HAP-1 (cell line): Measurements from ENCODE around the gene CCDC51.
"Not testable (repeated sequence)": the region's sequence is repeated elsewhere in the genome, so short reads cannot be mapped to it uniquely, and the experiment has no call there.

ENCODE experiments used
- DNase-seq, 2 experiments: peaks; one replicate each; pipeline ENCODE4 v3.0.0-alpha.2; 2016 to 2020; ENCODE audit warnings: low spot score in 2 of 2
- H3K27me3 ChIP-seq: fragments of 250-450 bp; sonication (Bioruptor Pico); 2 replicates; pipeline ENCODE4 v1.5.1; 2020; ENCODE audit warnings: low read depth, mild to moderate bottlenecking, moderate library complexity
- H3K36me3 ChIP-seq: fragments of 250-450 bp; sonication (Bioruptor Pico); replicated peaks from 2 replicates; pipeline ENCODE4 v1.5.1; 2020; ENCODE audit warnings: mild to moderate bottlenecking
- H3K4me1 ChIP-seq: fragments of 250-450 bp; sonication (Bioruptor Pico); 2 replicates; pipeline ENCODE4 v1.5.1; 2020; ENCODE audit warnings: mild to moderate bottlenecking
- H3K4me3 ChIP-seq: fragments of 250-450 bp; sonication (Bioruptor Pico); 2 replicates; pipeline ENCODE4 v1.5.1; 2020; ENCODE audit warnings: mild to moderate bottlenecking, moderate library complexity
- H3K9me3 ChIP-seq: fragments of 250-450 bp; sonication (Bioruptor Pico); 2 replicates; pipeline ENCODE4 v1.5.1; 2020; ENCODE audit warnings: mild to moderate bottlenecking, moderate library complexity
- in situ Hi-C: fragments of 300-500 bp; cut with MboI; formaldehyde crosslinking; loops from 3 replicates; pipeline ENCODE4 v1.14.3; 2020; ENCODE audit warnings: low sequenced_read_pairs, inconsistent platforms, mixed read lengths

CCDC51 gene

GRCh38 chr3:48472673-48472922, 32.7 kb upstream of the CCDC51 start:
- Histone ChIP-seq H3K9me3 (no peaks in the 10 kb centered on the region), H3K27me3 (no peaks in the 10 kb centered on the region), H3K36me3 (peaks cover 22% of the 10 kb centered on the region), H3K4me1 (peaks cover 18% of the 10 kb centered on the region), H3K4me3 (peak overlapping the region; percentile 62)
- in situ Hi-C loops = no loop called here
- DNase-seq = no peak

GRCh38 chr3:48470286-48470685, 30.4 kb upstream of the CCDC51 start:
- Histone ChIP-seq H3K4me3 (no peak overlapping the region), H3K36me3 (peaks cover 43% of the 10 kb centered on the region)
- in situ Hi-C loops = no loop called here

GRCh38 chr3:48469046-48469915, 29.4 kb upstream of the CCDC51 start:
- Histone ChIP-seq H3K27me3 (no peaks in the 10 kb centered on the region), H3K4me1 (peaks cover 21% of the 10 kb centered on the region), H3K9me3 (no peaks in the 10 kb centered on the region), H3K4me3 (no peak overlapping the region), H3K36me3 (peaks cover 46% of the 10 kb centered on the region)
- in situ Hi-C loops = no loop called here
- DNase-seq = no peak

More at GRCh38 chr3:48470286-48470685, 30.4 kb upstream of the CCDC51 start:
- DNase-seq = no peak
- Histone ChIP-seq H3K27me3 (no peaks in the 10 kb centered on the region), H3K9me3 (no peaks in the 10 kb centered on the region), H3K4me1 (peaks cover 25% of the 10 kb centered on the region)

GRCh38 chr3:48468329-48468731, 28.4 kb upstream of the CCDC51 start:
- peaks cover 46% of the 10 kb centered on the region for H3K36me3 ChIP-seq
- in situ Hi-C loops = no loop called here
- H3K27me3 ChIP-seq = no peaks in the 10 kb centered on the region
- H3K4me3 ChIP-seq = no peak overlapping the region
- no peak for DNase-seq
- H3K4me1 ChIP-seq = peaks cover 17% of the 10 kb centered on the region
- H3K9me3 ChIP-seq = no peaks in the 10 kb centered on the region

GRCh38 chr3:48467473-48468267, 27.8 kb upstream of the CCDC51 start:
- Histone ChIP-seq H3K36me3 (peaks cover 46% of the 10 kb centered on the region), H3K4me3 (no peak overlapping the region), H3K27me3 (no peaks in the 10 kb centered on the region), H3K9me3 (no peaks in the 10 kb centered on the region), H3K4me1 (peaks cover 14% of the 10 kb centered on the region)
- no peak for DNase-seq
- in situ Hi-C loops = no loop called here

- peaks cover 12% of the 10 kb centered on the region for H3K4me1 ChIP-seq
- no peak for DNase-seq
- in situ Hi-C loops = no loop called here
- H3K9me3 ChIP-seq = no peaks in the 10 kb centered on the region
- peaks cover 46% of the 10 kb centered on the region for H3K36me3 ChIP-seq
- H3K27me3 ChIP-seq = no peaks in the 10 kb centered on the region
- H3K4me3 ChIP-seq = no peak overlapping the region
Observed at GRCh38 chr3:48467110-48467454, 27.2 kb upstream of the CCDC51 start.

GRCh38 chr3:48466386-48467109, 26.6 kb upstream of the CCDC51 start:
- Histone ChIP-seq H3K9me3 (no peaks in the 10 kb centered on the region), H3K36me3 (peaks cover 46% of the 10 kb centered on the region), H3K4me1 (peaks cover 7% of the 10 kb centered on the region), H3K27me3 (no peaks in the 10 kb centered on the region), H3K4me3 (no peak overlapping the region)
- DNase-seq = no peak
- in situ Hi-C loops = no loop called here

- peaks cover 7% of the 10 kb centered on the region for H3K4me1 ChIP-seq
- peak; percentile 42 to 86 for DNase-seq
Observed at GRCh38 chr3:48465531-48466378, 25.8 kb upstream of the CCDC51 start.

GRCh38 chr3:48465237-48465530, 25.3 kb upstream of the CCDC51 start:
- Histone ChIP-seq H3K4me3 (no peak overlapping the region), H3K4me1 (peaks cover 7% of the 10 kb centered on the region), H3K36me3 (peaks cover 58% of the 10 kb centered on the region), H3K27me3 (no peaks in the 10 kb centered on the region), H3K9me3 (no peaks in the 10 kb centered on the region)
- in situ Hi-C loops = no loop called here
- DNase-seq = no peak

More at GRCh38 chr3:48465531-48466378, 25.8 kb upstream of the CCDC51 start:
- peaks cover 52% of the 10 kb centered on the region for H3K36me3 ChIP-seq
- no peak overlapping the region for H3K4me3 ChIP-seq
- H3K9me3 ChIP-seq = no peaks in the 10 kb centered on the region
- in situ Hi-C loops = no loop called here
- no peaks in the 10 kb centered on the region for H3K27me3 ChIP-seq

- DNase-seq = no peak
- in situ Hi-C loops = no loop called here
- no peaks in the 10 kb centered on the region for H3K27me3 ChIP-seq
- H3K36me3 ChIP-seq = peaks cover 62% of the 10 kb centered on the region
- no peaks in the 10 kb centered on the region for H3K9me3 ChIP-seq
- peaks cover 7% of the 10 kb centered on the region for H3K4me1 ChIP-seq
- H3K4me3 ChIP-seq = no peak overlapping the region
Observed at GRCh38 chr3:48464713-48465221, 24.8 kb upstream of the CCDC51 start.

GRCh38 chr3:48463703-48464102, 23.8 kb upstream of the CCDC51 start:
- H3K27me3 ChIP-seq = no peaks in the 10 kb centered on the region
- H3K36me3 ChIP-seq = peaks cover 62% of the 10 kb centered on the region
- H3K9me3 ChIP-seq = no peaks in the 10 kb centered on the region
- DNase-seq = no peak
- H3K4me1 ChIP-seq = peaks cover 7% of the 10 kb centered on the region
- no peak overlapping the region for H3K4me3 ChIP-seq
- in situ Hi-C loops = no loop called here

GRCh38 chr3:48461767-48462166, 21.8 kb upstream of the CCDC51 start:
- H3K4me3 ChIP-seq, in situ Hi-C loops, H3K27me3 ChIP-seq, DNase-seq, H3K9me3 ChIP-seq, H3K4me1 ChIP-seq: not testable (repeated sequence)
- peaks cover 57% of the 10 kb centered on the region for H3K36me3 ChIP-seq

GRCh38 chr3:48460517-48460902, 20.6 kb upstream of the CCDC51 start:
- no peak overlapping the region for H3K4me3 ChIP-seq
- H3K4me1 ChIP-seq = no peaks in the 10 kb centered on the region
- peaks cover 55% of the 10 kb centered on the region for H3K36me3 ChIP-seq
- in situ Hi-C loops = no loop called here
- no peak for DNase-seq
- H3K27me3 ChIP-seq = no peaks in the 10 kb centered on the region
- no peaks in the 10 kb centered on the region for H3K9me3 ChIP-seq
